ENCODE measurements around the gene TECPR1.

- TF ChIP-seq CTCF (conservative IDR thresholded peaks at IDR 0.05 in 1 of 2, IDR thresholded peaks at IDR 0.05 in 1 of 2; ENCODE audit: low read depth in 1 of 2, low read length in 2 of 2) (no peak), EZH2 (IDR thresholded peaks at IDR 0.05; ENCODE audit: low read length, missing control alignments) (no peak)
Measured at GRCh38 chr7:98224701-98225181, 27.3 kb downstream of the TECPR1 start.
